HepG2 (cell line): Measurements from ENCODE around the gene RAD1. TPM values are rescaled to one million over a fixed set of nuclear protein-coding genes. Genes with fewer than 3 reads are reported as not detected.

Experiments
- ATAC-seq: fragments of 200-7000 bp; cut with Tn5 transposase; 3 replicates; pipeline ENCODE4 v1.9.1; 2020; ENCODE audit warnings: mild to moderate bottlenecking, moderate library complexity
- BruUV-seq: library from RNA; stranded (reverse); fragments of 400-500 nt; replicated peaks from 2 replicates; lab custom pipeline; 2021; lab: Mats Ljungman, UMichigan
- CTCF ChIA-PET: fragments of 300-600 bp; formaldehyde crosslinking; extraction: SDS; loops from one replicate; lab custom pipeline; 2021; ENCODE audit warnings: low total read pairs, inconsistent platforms, low intra/inter-chr PET ratio; lab: Yijun Ruan, JAX
- POLR2A ChIA-PET: fragments of 350-600 bp; sonication (Branson Sonifier 250); formaldehyde crosslinking; loops from one replicate; lab custom pipeline; 2020; ENCODE audit warnings: antibody characterized with exemption, inconsistent platforms; lab: Yijun Ruan, JAX
- DNase-seq: peaks from one replicate; pipeline ENCODE4 v3.0.0-alpha.2; 2015; ENCODE audit warnings: low spot score
- FAIRE-seq: peaks from 3 replicates; lab custom pipeline; 2011; peaks lifted over from hg19 to GRCh38; lab: Jason Lieb, UNC
- H2AFZ ChIP-seq: one replicate; pipeline ENCODE4 v1.6.1; 2011; ENCODE audit warnings: low read length, inconsistent platforms
- H3K27ac ChIP-seq: fragments of 300-600 bp; 3 replicates; pipeline ENCODE4 v1.8.0; 2011; ENCODE audit warnings: mixed run types, mild to moderate bottlenecking, mixed read lengths, low read length, inconsistent platforms; ENCODE audit not compliant: insufficient read depth; ENCODE audit errors: extremely low read length
- H3K27me3 ChIP-seq, 2 experiments: fragments of 200-600 bp in 1 of 2; 2 replicates in 1 of 2; 3 replicates in 1 of 2; pipeline versions ENCODE4 v1.6.0 to v1.8.0; 2011; ENCODE audit warnings: low read length in 2 of 2, mild to moderate bottlenecking in 2 of 2, moderate library complexity in 2 of 2, inconsistent platforms in 1 of 2; ENCODE audit not compliant: insufficient read depth in 2 of 2, control insufficient read depth in 1 of 2
- H3K36me3 ChIP-seq, 2 experiments: fragments of 200-600 bp in 1 of 2; replicated peaks in 1 of 2; 2 replicates in 1 of 2; 3 replicates in 1 of 2; pipeline versions ENCODE4 v1.5.1 to v1.8.0; 2011; ENCODE audit warnings: low read length in 2 of 2, inconsistent platforms in 1 of 2; ENCODE audit not compliant: insufficient read depth in 2 of 2, control insufficient read depth in 1 of 2
- H3K4me1 ChIP-seq: 2 replicates; pipeline ENCODE4 v1.5.1; 2012; ENCODE audit warnings: low read length, inconsistent platforms; ENCODE audit not compliant: insufficient read depth
- H3K4me2 ChIP-seq: 2 replicates; pipeline ENCODE4 v1.6.0; 2011; ENCODE audit warnings: low read depth, low read length, inconsistent platforms
- H3K4me3 ChIP-seq, 3 experiments: fragments of 200-600 bp in 1 of 3; sonication (generic), shearing (Covaris generic) in 1 of 3; replicated peaks in 1 of 3; 2 replicates each; pipeline ENCODE4 v1.5.1; 2011 to 2016; ENCODE audit warnings: low read length in 3 of 3, inconsistent platforms in 2 of 3, low read depth in 2 of 3, mild to moderate bottlenecking in 2 of 3, control low read depth in 1 of 3, mixed read lengths in 1 of 3; ENCODE audit not compliant: insufficient read depth in 1 of 3
- H3K79me2 ChIP-seq: one replicate; pipeline ENCODE4 v1.6.1; 2011; ENCODE audit warnings: low read length, inconsistent platforms; ENCODE audit not compliant: insufficient read depth
- H3K9ac ChIP-seq: 2 replicates; pipeline ENCODE4 v1.6.0; 2011; ENCODE audit warnings: mild to moderate bottlenecking, low read depth, low read length, inconsistent platforms; ENCODE audit not compliant: insufficient read depth
- H3K9me3 ChIP-seq: 2 replicates; pipeline ENCODE4 v1.5.1; 2012; ENCODE audit warnings: mild to moderate bottlenecking, low read length
- H4K20me1 ChIP-seq: 2 replicates; pipeline ENCODE4 v1.6.0; 2011; ENCODE audit warnings: inconsistent platforms, mild to moderate bottlenecking, low read length, moderate library complexity; ENCODE audit not compliant: insufficient read depth
- EZH2 ChIP-seq: conservative IDR thresholded peaks from 2 replicates; pipeline ENCODE4 v1.6.1; 2012; ENCODE audit warnings: mild to moderate bottlenecking, low read depth, low read length, moderate library complexity
- FOSL1 ChIP-seq: sonication (generic); formaldehyde crosslinking; IDR thresholded peaks from 2 replicates; pipeline ENCODE4 v1.9.0; 2021; ENCODE audit warnings: missing genetic modification reagents, borderline replicate concordance
- HMG20B ChIP-seq: conservative IDR thresholded peaks from 2 replicates; pipeline ENCODE4 v1.6.1; 2016; ENCODE audit warnings: missing genetic modification reagents, missing compliant biosample characterization
- HNRNPUL1 ChIP-seq: fragments of 200-400 bp; formaldehyde crosslinking; IDR thresholded peaks from 2 replicates; pipeline ENCODE4 v1.6.1; 2017; ENCODE audit warnings: low read depth, mild to moderate bottlenecking, low read length, moderate library complexity
- KLF6 ChIP-seq: IDR thresholded peaks from 2 replicates; pipeline ENCODE4 v1.8.0; 2016; ENCODE audit warnings: missing biosample characterization, missing genetic modification reagents
- MTF2 ChIP-seq: sonication (generic); formaldehyde crosslinking; IDR thresholded peaks from 2 replicates; pipeline ENCODE4 v1.5.0; 2020; ENCODE audit warnings: missing genetic modification reagents, borderline replicate concordance
- RFXANK ChIP-seq: IDR thresholded peaks from 2 replicates; pipeline ENCODE4 v1.6.1; 2016
- SIN3A ChIP-seq: IDR thresholded peaks from 2 replicates; pipeline ENCODE4 v1.6.1; 2011; ENCODE audit warnings: low read depth, mild to moderate bottlenecking, control low read depth, low read length, borderline replicate concordance
- SP140L ChIP-seq: sonication (generic); formaldehyde crosslinking; IDR thresholded peaks from 2 replicates; pipeline ENCODE4 v1.4.0; 2020; ENCODE audit warnings: missing genetic modification reagents, borderline replicate concordance
- THYN1 ChIP-seq: sonication (generic); formaldehyde crosslinking; IDR thresholded peaks from 2 replicates; pipeline ENCODE4 v1.8.1; 2023; ENCODE audit warnings: low read depth, mild to moderate bottlenecking, moderate library complexity, missing genetic modification reagents, borderline replicate concordance
- ZBTB7B ChIP-seq: sonication (generic); formaldehyde crosslinking; IDR thresholded peaks from 2 replicates; pipeline ENCODE4 v1.4.0; 2020; ENCODE audit warnings: missing genetic modification reagents
- ZNF83 ChIP-seq: sonication (generic); formaldehyde crosslinking; IDR thresholded peaks from 2 replicates; pipeline ENCODE4 v1.4.0; 2020; ENCODE audit warnings: missing genetic modification reagents, mild to moderate bottlenecking, borderline replicate concordance
- ZSCAN25 ChIP-seq: sonication (generic); formaldehyde crosslinking; IDR thresholded peaks from 2 replicates; pipeline ENCODE4 v1.8.0; 2022; ENCODE audit warnings: mild to moderate bottlenecking, missing genetic modification reagents
- WGBS: methylation state at CpG from one replicate; pipeline ENCODE4 v1.1.6; 2017; ENCODE audit warnings: low lambda C conversion rate; 5-methylcytosine and 5-hydroxymethylcytosine counted together
- in situ Hi-C: cut with HindIII; loops from 2 replicates; pipeline ENCODE4 v1.10.0; 2017; ENCODE audit warnings: low pct_unique_long_range_greater_than_20kb; ENCODE audit not compliant: extremely low pct_ligation_motif_present
- intact Hi-C: fragments of 100-400 bp; cut with micrococcal nuclease; formaldehyde crosslinking; loops from one replicate; pipeline ENCODE4 v1.10.0; 2022; ENCODE audit not compliant: unreplicated experiment
- polyA plus RNA-seq, 8 experiments: library from polyadenylated mRNA; depleted of rRNA in 3 of 8; stranded (reverse) in 7 of 8; unstranded in 1 of 8; fragments of >200 nt; fragmentation: Illumina TruSeq in 4 of 8; extraction: Trizol in 4 of 8; gene quantifications; 2 replicates each; pipeline versions ENCODE4 v1.2.1 to v1.2.3, GENCODE V29; 2011 to 2016; ENCODE audit warnings: low read depth in 4 of 8, missing spikeins in 1 of 8, mixed read lengths in 1 of 8; ENCODE audit not compliant: insufficient read depth in 1 of 8
- total RNA-seq, 5 experiments: library from RNA; depleted of rRNA; stranded (reverse); fragments of >200 nt; fragmentation: Illumina TruSeq; extraction: Trizol; gene quantifications; 2 replicates each; pipeline ENCODE4 v1.2.3, GENCODE V29; 2016; ENCODE audit warnings: low read depth in 1 of 5
- TF ChIP-seq, protein P1 (sequence below), 2 experiments: fragments of 450-650 bp in 1 of 2; sonication (generic) in 1 of 2; formaldehyde crosslinking; IDR thresholded peaks; 2 replicates each; pipeline versions ENCODE4 v1.5.0 to v1.8.0; 2020 to 2022; ENCODE audit warnings: mild to moderate bottlenecking in 1 of 2, missing genetic modification reagents in 1 of 2
- TF ChIP-seq, protein P2 (sequence below): sonication (generic); formaldehyde crosslinking; IDR thresholded peaks from 2 replicates; pipeline ENCODE4 v1.5.1; 2020; ENCODE audit warnings: missing genetic modification reagents, mild to moderate bottlenecking, borderline replicate concordance
- TF ChIP-seq, protein P3 (sequence below): fragments of 450-650 bp; IDR thresholded peaks from 2 replicates; pipeline ENCODE4 v1.6.1; 2016
- TF ChIP-seq, protein P4 (sequence below): IDR thresholded peaks from 2 replicates; pipeline ENCODE4 v1.6.1; 2016; ENCODE audit warnings: missing genetic modification reagents, missing compliant biosample characterization

RAD1 gene
- total and polyA plus RNA-seq, 2 of the 13 experiments (the other 11 are each of a cell fraction or from before 2014, with no cell fraction given): 14.7 to 39.1 TPM

DNA sequence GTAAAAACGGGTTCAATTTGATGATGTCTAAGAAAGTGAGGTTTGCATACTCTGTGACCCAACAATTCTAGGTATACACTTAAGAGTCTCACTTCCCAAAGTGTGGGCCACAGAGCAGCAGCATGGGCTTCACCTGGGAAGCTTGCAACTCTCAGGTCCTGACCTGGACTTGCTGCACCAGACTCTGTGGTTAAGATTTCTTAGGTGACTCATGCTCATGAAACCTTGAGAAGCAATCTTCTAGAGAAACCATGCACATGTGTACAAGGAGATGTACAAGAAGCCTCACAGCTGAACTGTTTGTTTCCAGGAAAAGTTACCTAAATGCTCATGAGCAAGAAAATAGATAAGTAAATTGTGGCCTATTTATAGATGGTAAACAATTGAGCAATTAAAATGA lies 44.0 kb upstream of the RAD1 start:
- BruUV-seq: no TSS peak
- Histone ChIP-seq H3K79me2 (no peaks in the 10 kb centered on the region), H3K4me2 (no peak overlapping the region), H3K9me3 (no peaks in the 10 kb centered on the region), H3K27ac (no peak overlapping the region), H2AFZ (no peak overlapping the region), H3K27me3 (no peaks in the 10 kb centered on the region), H3K4me1 (peaks cover 14% of the 10 kb centered on the region), H3K4me3 (no peak overlapping the region), H4K20me1 (no peaks in the 10 kb centered on the region), H3K9ac (no peak overlapping the region), H3K36me3 (no peaks in the 10 kb centered on the region; a peak in 1 of 5 replicates)
- ATAC-seq: no peak
- FAIRE-seq: no peak
- ChIA-PET CTCF (interaction anchor here (3.0 kb wide), 1 partner anchor 44 kb away, joined by 24 read pairs; no protein-coding TSS in a partner anchor), POLR2A (no interaction called here)
- in situ Hi-C loops (no loop called here), intact Hi-C loops (no loop called here)
- 81% methylated on average over 1 of the region's 1 CpG for WGBS
- TF ChIP-seq HMG20B (no peak), SIN3A (no peak), HNRNPUL1 (no peak), MTF2 (CRISPR knock-in tag) (no peak), SP140L (CRISPR knock-in tag) (no peak), THYN1 (CRISPR knock-in tag) (no peak), KLF6 (no peak), EZH2 (no peak), ZNF83 (CRISPR knock-in tag) (no peak), FOSL1 (no peak), ZSCAN25 (CRISPR knock-in tag) (no peak), ZBTB7B (no peak), RFXANK (CRISPR knock-in tag) (no peak)
- TF ChIP-seq, protein P1, sequence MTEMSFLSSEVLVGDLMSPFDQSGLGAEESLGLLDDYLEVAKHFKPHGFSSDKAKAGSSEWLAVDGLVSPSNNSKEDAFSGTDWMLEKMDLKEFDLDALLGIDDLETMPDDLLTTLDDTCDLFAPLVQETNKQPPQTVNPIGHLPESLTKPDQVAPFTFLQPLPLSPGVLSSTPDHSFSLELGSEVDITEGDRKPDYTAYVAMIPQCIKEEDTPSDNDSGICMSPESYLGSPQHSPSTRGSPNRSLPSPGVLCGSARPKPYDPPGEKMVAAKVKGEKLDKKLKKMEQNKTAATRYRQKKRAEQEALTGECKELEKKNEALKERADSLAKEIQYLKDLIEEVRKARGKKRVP (CRISPR knock-in tag; IDR thresholded peaks at IDR 0.05): no peak
- TF ChIP-seq, protein P2, sequence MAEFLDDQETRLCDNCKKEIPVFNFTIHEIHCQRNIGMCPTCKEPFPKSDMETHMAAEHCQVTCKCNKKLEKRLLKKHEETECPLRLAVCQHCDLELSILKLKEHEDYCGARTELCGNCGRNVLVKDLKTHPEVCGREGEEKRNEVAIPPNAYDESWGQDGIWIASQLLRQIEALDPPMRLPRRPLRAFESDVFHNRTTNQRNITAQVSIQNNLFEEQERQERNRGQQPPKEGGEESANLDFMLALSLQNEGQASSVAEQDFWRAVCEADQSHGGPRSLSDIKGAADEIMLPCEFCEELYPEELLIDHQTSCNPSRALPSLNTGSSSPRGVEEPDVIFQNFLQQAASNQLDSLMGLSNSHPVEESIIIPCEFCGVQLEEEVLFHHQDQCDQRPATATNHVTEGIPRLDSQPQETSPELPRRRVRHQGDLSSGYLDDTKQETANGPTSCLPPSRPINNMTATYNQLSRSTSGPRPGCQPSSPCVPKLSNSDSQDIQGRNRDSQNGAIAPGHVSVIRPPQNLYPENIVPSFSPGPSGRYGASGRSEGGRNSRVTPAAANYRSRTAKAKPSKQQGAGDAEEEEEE (CRISPR knock-in tag): no peak
- TF ChIP-seq, protein P3, sequence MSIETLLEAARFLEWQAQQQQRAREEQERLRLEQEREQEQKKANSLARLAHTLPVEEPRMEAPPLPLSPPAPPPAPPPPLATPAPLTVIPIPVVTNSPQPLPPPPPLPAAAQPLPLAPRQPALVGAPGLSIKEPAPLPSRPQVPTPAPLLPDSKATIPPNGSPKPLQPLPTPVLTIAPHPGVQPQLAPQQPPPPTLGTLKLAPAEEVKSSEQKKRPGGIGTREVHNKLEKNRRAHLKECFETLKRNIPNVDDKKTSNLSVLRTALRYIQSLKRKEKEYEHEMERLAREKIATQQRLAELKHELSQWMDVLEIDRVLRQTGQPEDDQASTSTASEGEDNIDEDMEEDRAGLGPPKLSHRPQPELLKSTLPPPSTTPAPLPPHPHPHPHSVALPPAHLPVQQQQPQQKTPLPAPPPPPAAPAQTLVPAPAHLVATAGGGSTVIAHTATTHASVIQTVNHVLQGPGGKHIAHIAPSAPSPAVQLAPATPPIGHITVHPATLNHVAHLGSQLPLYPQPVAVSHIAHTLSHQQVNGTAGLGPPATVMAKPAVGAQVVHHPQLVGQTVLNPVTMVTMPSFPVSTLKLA: no peak
- TF ChIP-seq, protein P4, sequence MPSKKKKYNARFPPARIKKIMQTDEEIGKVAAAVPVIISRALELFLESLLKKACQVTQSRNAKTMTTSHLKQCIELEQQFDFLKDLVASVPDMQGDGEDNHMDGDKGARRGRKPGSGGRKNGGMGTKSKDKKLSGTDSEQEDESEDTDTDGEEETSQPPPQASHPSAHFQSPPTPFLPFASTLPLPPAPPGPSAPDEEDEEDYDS (CRISPR knock-in tag): no peak
- DNase-seq: no peak
